Large intestine (tissue), 3 donors: ENCODE results near the gene B3GNT8. TPM values are rescaled to one million over a fixed set of nuclear protein-coding genes. Genes with fewer than 3 reads are reported as not detected.
"Not testable (repeated sequence)": the region's sequence is repeated elsewhere in the genome, so short reads cannot be mapped to it uniquely, and the experiment has no call there.

Experiments used
- DNase-seq, 2 donors: peaks; one replicate each; pipeline versions ENCODE4 v3.0.0 to v3.0.0-alpha.2; 2013
- H3K27ac ChIP-seq: one replicate; pipeline ENCODE4 v1.5.1; 2013; ENCODE audit warnings: low read length
- H3K27me3 ChIP-seq: 2 replicates; pipeline ENCODE4 v1.6.1; 2013; ENCODE audit warnings: low read length; ENCODE audit not compliant: control insufficient read depth, insufficient read depth
- H3K36me3 ChIP-seq: 2 replicates; pipeline ENCODE4 v1.6.1; 2013; ENCODE audit warnings: low read length; ENCODE audit not compliant: control insufficient read depth, insufficient read depth
- H3K4me1 ChIP-seq: one replicate; pipeline ENCODE4 v1.6.1; 2013; ENCODE audit warnings: low read length; ENCODE audit not compliant: control insufficient read depth, insufficient read depth
- H3K4me3 ChIP-seq: one replicate; pipeline ENCODE4 v1.5.1; 2013; ENCODE audit warnings: low read length
- H3K9me3 ChIP-seq: one replicate; pipeline ENCODE4 v1.6.1; 2013; ENCODE audit warnings: mild to moderate bottlenecking, low read depth, low read length, moderate library complexity; ENCODE audit not compliant: control insufficient read depth
- WGBS: methylation state at CpG from one replicate; pipeline ENCODE4 v1.1.5; 2013; ENCODE audit warnings: low lambda C conversion rate; ENCODE audit not compliant: insufficient coverage; 5-methylcytosine and 5-hydroxymethylcytosine counted together
- polyA plus RNA-seq: library from polyadenylated mRNA; unstranded; fragments of 120-200 nt; gene quantifications from one replicate; pipeline ENCODE4 v1.2.1, GENCODE V29; 2013

Gene B3GNT8
- polyA plus RNA-seq, 1 donor: 29.7 TPM

- Histone ChIP-seq H3K27ac (no peak overlapping the region), H3K9me3 (no peaks in the 10 kb centered on the region), H3K4me3 (no peak overlapping the region), H3K4me1 (peaks cover 23% of the 10 kb centered on the region), H3K27me3 (no peaks in the 10 kb centered on the region), H3K36me3 (peaks cover 76% of the 10 kb centered on the region)
- no CpG with 5 or more reads among the region's 9 CpGs for WGBS
- no peak for DNase-seq
These were observed 12.0 kb downstream of the B3GNT8 start for GRCh38 chr19:41415154-41415571.

GRCh38 chr19:41414461-41414860 is 12.7 kb downstream of the B3GNT8 start:
- DNase-seq: peak in 1 of 2 donors; percentile 68
- no peak overlapping the region for H3K27ac ChIP-seq
- H3K27me3 ChIP-seq: no peaks in the 10 kb centered on the region
- H3K36me3 ChIP-seq: peaks cover 70% of the 10 kb centered on the region
- WGBS: no CpG with 5 or more reads among the region's 9 CpGs
- peaks cover 28% of the 10 kb centered on the region for H3K4me1 ChIP-seq
- H3K4me3 ChIP-seq: no peak overlapping the region
- H3K9me3 ChIP-seq: no peaks in the 10 kb centered on the region

GRCh38 chr19:41413947-41414346 is 13.2 kb downstream of the B3GNT8 start:
- Histone ChIP-seq H3K9me3 (no peaks in the 10 kb centered on the region), H3K27me3 (no peaks in the 10 kb centered on the region), H3K27ac (no peak overlapping the region), H3K36me3 (peaks cover 66% of the 10 kb centered on the region), H3K4me1 (peaks cover 31% of the 10 kb centered on the region), H3K4me3 (no peak overlapping the region)
- DNase-seq: no peak
- WGBS: no CpG with 5 or more reads among the region's 10 CpGs

GRCh38 chr19:41412953-41413352 is 14.2 kb downstream of the B3GNT8 start:
- peaks cover 41% of the 10 kb centered on the region for H3K4me1 ChIP-seq

GRCh38 chr19:41411968-41412265 is 15.3 kb downstream of the B3GNT8 start:
- H3K4me3 ChIP-seq: no peak overlapping the region
- H3K4me1 ChIP-seq: peaks cover 41% of the 10 kb centered on the region
- 100% methylated on average over 3 of the region's 11 CpGs for WGBS
- H3K27me3 ChIP-seq: no peaks in the 10 kb centered on the region
- DNase-seq: no peak
- no peak overlapping the region for H3K27ac ChIP-seq
- peaks cover 58% of the 10 kb centered on the region for H3K36me3 ChIP-seq
- no peaks in the 10 kb centered on the region for H3K9me3 ChIP-seq

More at GRCh38 chr19:41412953-41413352, 14.2 kb downstream of the B3GNT8 start:
- no CpG with 5 or more reads among the region's 5 CpGs for WGBS
- Histone ChIP-seq H3K36me3 (peaks cover 58% of the 10 kb centered on the region), H3K4me3 (no peak overlapping the region), H3K9me3 (no peaks in the 10 kb centered on the region), H3K27ac (no peak overlapping the region), H3K27me3 (no peaks in the 10 kb centered on the region)
- DNase-seq: no peak

- H3K4me1 ChIP-seq: peaks cover 39% of the 10 kb centered on the region
- WGBS: no CpG with 5 or more reads among the region's 9 CpGs
- no peaks in the 10 kb centered on the region for H3K27me3 ChIP-seq
- peaks cover 54% of the 10 kb centered on the region for H3K36me3 ChIP-seq
- no peak overlapping the region for H3K4me3 ChIP-seq
- no peak for DNase-seq
- no peaks in the 10 kb centered on the region for H3K9me3 ChIP-seq
- no peak overlapping the region for H3K27ac ChIP-seq
These were observed 15.8 kb downstream of the B3GNT8 start for GRCh38 chr19:41411100-41411967.

- DNase-seq: no peak
- Histone ChIP-seq H3K4me1 (peaks cover 38% of the 10 kb centered on the region), H3K27ac (no peak overlapping the region)
These were observed 16.7 kb downstream of the B3GNT8 start for GRCh38 chr19:41410336-41411054.

GRCh38 chr19:41409288-41409687 is 17.9 kb downstream of the B3GNT8 start:
- peak; percentile 78 to 86 for DNase-seq
- H3K27me3 ChIP-seq: no peaks in the 10 kb centered on the region
- peaks cover 38% of the 10 kb centered on the region for H3K36me3 ChIP-seq
- peaks cover 27% of the 10 kb centered on the region for H3K4me1 ChIP-seq
- H3K4me3 ChIP-seq: no peak overlapping the region
- peak overlapping the region; percentile 44 for H3K27ac ChIP-seq
- no peaks in the 10 kb centered on the region for H3K9me3 ChIP-seq
- no CpG with 5 or more reads among the region's 4 CpGs for WGBS

More at GRCh38 chr19:41410336-41411054, 16.7 kb downstream of the B3GNT8 start:
- no CpG with 5 or more reads among the region's 23 CpGs for WGBS
- Histone ChIP-seq H3K9me3 (no peaks in the 10 kb centered on the region), H3K36me3 (peaks cover 50% of the 10 kb centered on the region), H3K27me3 (no peaks in the 10 kb centered on the region), H3K4me3 (no peak overlapping the region)

GRCh38 chr19:41408846-41409245 is 18.3 kb downstream of the B3GNT8 start:
- Histone ChIP-seq H3K27ac (peak overlapping the region; percentile 44), H3K4me1 (peaks cover 23% of the 10 kb centered on the region), H3K36me3 (peaks cover 34% of the 10 kb centered on the region)
- not testable (repeated sequence) for H3K9me3 ChIP-seq, DNase-seq, H3K4me3 ChIP-seq, H3K27me3 ChIP-seq
- no CpG with 5 or more reads among the region's 5 CpGs for WGBS

- no CpG with 5 or more reads among the region's 4 CpGs for WGBS
- no peak for DNase-seq
- Histone ChIP-seq H3K4me1 (peaks cover 19% of the 10 kb centered on the region), H3K9me3 (no peaks in the 10 kb centered on the region), H3K27me3 (no peaks in the 10 kb centered on the region), H3K4me3 (no peak overlapping the region), H3K27ac (no peak overlapping the region), H3K36me3 (peaks cover 28% of the 10 kb centered on the region)
These were observed 18.9 kb downstream of the B3GNT8 start for GRCh38 chr19:41408256-41408655.
